ENCODE results near the gene ARHGAP24.

ARHGAP24 gene

GRCh38 chr4:85556283-85556682 is 81.3 kb downstream of the ARHGAP24 start:
- no peaks in the 10 kb centered on the region for H3K36me3 ChIP-seq
- no peaks in the 10 kb centered on the region for H3K4me1 ChIP-seq (ENCODE audit: control insufficient read depth in 1 of 2, insufficient read depth in 1 of 2, low read depth in 1 of 2, low read length in 1 of 2)
- H3K9me3 ChIP-seq, result no peaks in the 10 kb centered on the region
- H3K27me3 ChIP-seq, result no peaks in the 10 kb centered on the region
- no peak for TF ChIP-seq CTCF (IDR thresholded peaks at IDR 0.05)
- no peak overlapping the region for H3K27ac ChIP-seq
- no peak overlapping the region for H3K4me3 ChIP-seq (ENCODE audit: low read depth in 1 of 2, low read length in 1 of 2)

- Histone ChIP-seq H3K36me3 (no peaks in the 10 kb centered on the region), H3K27me3 (no peaks in the 10 kb centered on the region), H3K4me1 (ENCODE audit: control insufficient read depth in 1 of 2, insufficient read depth in 1 of 2, low read depth in 1 of 2, low read length in 1 of 2) (no peaks in the 10 kb centered on the region), H3K9me3 (no peaks in the 10 kb centered on the region), H3K27ac (no peak overlapping the region), H3K4me3 (ENCODE audit: low read depth in 1 of 2, low read length in 1 of 2) (no peak overlapping the region)
- no peak for TF ChIP-seq CTCF (IDR thresholded peaks at IDR 0.05)
Measured at GRCh38 chr4:85557016-85557901, 82.3 kb downstream of the ARHGAP24 start.

- Histone ChIP-seq H3K4me3 (ENCODE audit: low read depth in 1 of 2, low read length in 1 of 2) (no peak overlapping the region), H3K9me3 (no peaks in the 10 kb centered on the region), H3K36me3 (peaks cover 2% of the 10 kb centered on the region), H3K27ac (no peak overlapping the region), H3K4me1 (ENCODE audit: control insufficient read depth in 1 of 2, insufficient read depth in 1 of 2, low read depth in 1 of 2, low read length in 1 of 2) (peaks cover 19 to 39% of the 10 kb centered on the region in 2 experiments), H3K27me3 (no peaks in the 10 kb centered on the region)
- TF ChIP-seq CTCF (IDR thresholded peaks at IDR 0.05), result no peak
Measured at GRCh38 chr4:85565761-85566480, 91.0 kb downstream of the ARHGAP24 start.

- peaks cover 11% of the 10 kb centered on the region for H3K36me3 ChIP-seq
- H3K27ac ChIP-seq, result no peak overlapping the region
- peaks cover 13 to 39% of the 10 kb centered on the region in 2 experiments for H3K4me1 ChIP-seq (ENCODE audit: control insufficient read depth in 1 of 2, insufficient read depth in 1 of 2, low read depth in 1 of 2, low read length in 1 of 2)
- no peak for TF ChIP-seq CTCF (IDR thresholded peaks at IDR 0.05)
- H3K4me3 ChIP-seq (ENCODE audit: low read depth in 1 of 2, low read length in 1 of 2), result no peak overlapping the region
- H3K9me3 ChIP-seq, result no peaks in the 10 kb centered on the region
- no peaks in the 10 kb centered on the region for H3K27me3 ChIP-seq
Measured at GRCh38 chr4:85569730-85570299, 94.9 kb downstream of the ARHGAP24 start.

GRCh38 chr4:85570388-85570787 is 95.4 kb downstream of the ARHGAP24 start:
- H3K4me1 ChIP-seq (ENCODE audit: control insufficient read depth in 1 of 2, insufficient read depth in 1 of 2, low read depth in 1 of 2, low read length in 1 of 2), result peaks cover 8 to 34% of the 10 kb centered on the region in 2 experiments
- no peak overlapping the region for H3K4me3 ChIP-seq (ENCODE audit: low read depth in 1 of 2, low read length in 1 of 2)
- no peak overlapping the region for H3K27ac ChIP-seq
- no peaks in the 10 kb centered on the region for H3K27me3 ChIP-seq
- TF ChIP-seq CTCF (IDR thresholded peaks at IDR 0.05), result no peak
- H3K36me3 ChIP-seq, result peaks cover 11% of the 10 kb centered on the region
- H3K9me3 ChIP-seq, result no peaks in the 10 kb centered on the region

Measured in neutrophil (primary cell).